ENCODE results near the gene TMCC3.
A peak's percentile ranks its signal among the peaks of the same experiment; 100 is the strongest.
"Not testable (repeated sequence)": the region's sequence is repeated elsewhere in the genome, so short reads cannot be mapped to it uniquely, and the experiment has no call there.

The TMCC3 gene

GRCh38 chr12:94597268-94597667, 53.1 kb downstream of the TMCC3 start:
- no peak for DNase-seq

- DNase-seq, result peak; percentile 23
Measured at GRCh38 chr12:94596596-94596995, 53.8 kb downstream of the TMCC3 start.

- no peak for DNase-seq
Measured at GRCh38 chr12:94595152-94595551, 55.2 kb downstream of the TMCC3 start.

GRCh38 chr12:94594443-94594825, 55.9 kb downstream of the TMCC3 start:
- DNase-seq, result no peak

GRCh38 chr12:94593822-94594442, 56.4 kb downstream of the TMCC3 start:
- DNase-seq, result no peak

- DNase-seq, result not testable (repeated sequence)
Measured at GRCh38 chr12:94592723-94593122, 57.6 kb downstream of the TMCC3 start.

GRCh38 chr12:94592080-94592479, 58.3 kb downstream of the TMCC3 start:
- no peak for DNase-seq

- no peak for DNase-seq
Measured at GRCh38 chr12:94590428-94590827, 59.9 kb downstream of the TMCC3 start.

- DNase-seq, result no peak
Measured at GRCh38 chr12:94589591-94590001, 60.8 kb downstream of the TMCC3 start.

GRCh38 chr12:94588346-94588745, 62.0 kb downstream of the TMCC3 start:
- DNase-seq, result no peak

- no peak for DNase-seq
Measured at GRCh38 chr12:94587266-94588241, 62.8 kb downstream of the TMCC3 start.

GRCh38 chr12:94586589-94587259, 63.6 kb downstream of the TMCC3 start:
- DNase-seq, result no peak

GRCh38 chr12:94585626-94586025, 64.7 kb downstream of the TMCC3 start:
- DNase-seq, result no peak

- no peak for DNase-seq
Measured at GRCh38 chr12:94584377-94584776, 66.0 kb downstream of the TMCC3 start.

- DNase-seq, result no peak
Measured at GRCh38 chr12:94582591-94582990, 67.8 kb downstream of the TMCC3 start.

GRCh38 chr12:94575645-94576403, 74.5 kb downstream of the TMCC3 start:
- no peak for DNase-seq

- no peak for DNase-seq
Measured at GRCh38 chr12:94575024-94575423, 75.3 kb downstream of the TMCC3 start.

- peak; percentile 76 for DNase-seq
Measured at GRCh38 chr12:94571556-94571955, 78.8 kb downstream of the TMCC3 start.

GRCh38 chr12:94570161-94570560, 80.2 kb downstream of the TMCC3 start:
- DNase-seq, result peak; percentile 32

- DNase-seq, result no peak
Measured at GRCh38 chr12:94567761-94568160, 82.6 kb downstream of the TMCC3 start.

GRCh38 chr12:94566345-94566744, 84.0 kb downstream of the TMCC3 start:
- no peak for DNase-seq

- no peak for DNase-seq
Measured at GRCh38 chr12:94565683-94566082, 84.7 kb downstream of the TMCC3 start.

GRCh38 chr12:94563286-94563685, 87.1 kb downstream of the TMCC3 start:
- no peak for DNase-seq

Data from HCEC 1CT (cell line).